NT2/D1 (cell line): Measurements from ENCODE around the gene PPP5C.

Experiments
- DNase-seq: peaks from one replicate; pipeline ENCODE4 v3.0.0-alpha.2; 2011; ENCODE audit warnings: low read depth, low spot score
- H3K27me3 ChIP-seq: 2 replicates; pipeline ENCODE4 v1.6.0; 2011; ENCODE audit warnings: mild to moderate bottlenecking; ENCODE audit not compliant: insufficient read length, insufficient read depth
- H3K36me3 ChIP-seq: 2 replicates; pipeline ENCODE4 v1.6.1; 2011; ENCODE audit warnings: mild to moderate bottlenecking, low read length, mixed read lengths; ENCODE audit not compliant: insufficient read depth, insufficient read length
- H3K4me1 ChIP-seq: 2 replicates; pipeline ENCODE4 v1.5.1; 2011; ENCODE audit not compliant: insufficient read depth, insufficient read length
- H3K4me3 ChIP-seq: 2 replicates; pipeline ENCODE4 v1.5.1; 2011; ENCODE audit warnings: low read depth; ENCODE audit not compliant: insufficient read length
- H3K9ac ChIP-seq: 2 replicates; pipeline ENCODE4 v1.6.0; 2011; ENCODE audit warnings: low read depth; ENCODE audit not compliant: insufficient read length
- H3K9me3 ChIP-seq: 2 replicates; pipeline ENCODE4 v1.5.1; 2011; ENCODE audit warnings: mild to moderate bottlenecking, low read length; ENCODE audit not compliant: insufficient read depth
- SUZ12 ChIP-seq: IDR thresholded peaks from 2 replicates; pipeline ENCODE4 v1.6.1; 2011; ENCODE audit not compliant: insufficient read length, insufficient read depth; ENCODE audit errors: extremely low read depth
- YY1 ChIP-seq: IDR thresholded peaks from 2 replicates; pipeline ENCODE4 v1.6.1; 2011; ENCODE audit not compliant: insufficient read length, insufficient read depth
- ZNF274 ChIP-seq: IDR thresholded peaks from 2 replicates; pipeline ENCODE4 v1.6.1; 2011; ENCODE audit warnings: mild to moderate bottlenecking, low read depth, low read length

Gene PPP5C

DNA sequence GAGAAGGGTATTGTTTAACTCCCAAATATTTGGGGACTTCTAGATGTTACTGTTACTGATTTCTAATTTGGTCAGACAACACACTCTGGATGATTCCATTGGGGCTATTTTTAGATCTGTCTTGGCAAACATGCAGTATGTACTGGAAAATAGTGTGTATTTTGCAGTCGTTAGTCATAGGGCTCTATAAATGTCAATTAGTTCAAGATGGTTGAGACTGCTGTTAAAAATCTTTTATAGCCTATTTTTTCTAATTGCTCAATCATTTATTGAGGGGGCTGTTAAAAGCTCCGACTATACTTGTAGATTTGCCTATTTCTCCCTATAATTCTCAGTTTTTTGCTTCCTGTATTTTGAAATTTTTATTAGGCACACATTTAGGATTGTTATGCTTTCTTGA is 31.4 kb downstream of the PPP5C start:
- H3K36me3 ChIP-seq: peaks cover 79% of the 10 kb centered on the region
- no peak overlapping the region for H3K9ac ChIP-seq
- no peaks in the 10 kb centered on the region for H3K27me3 ChIP-seq
- DNase-seq: no peak
- TF ChIP-seq SUZ12 (no peak), ZNF274 (no peak), YY1 (no peak)
- no peak overlapping the region for H3K4me3 ChIP-seq
- peaks cover 7% of the 10 kb centered on the region for H3K4me1 ChIP-seq
- no peaks in the 10 kb centered on the region for H3K9me3 ChIP-seq

- Histone ChIP-seq H3K4me3 (no peak overlapping the region), H3K27me3 (no peaks in the 10 kb centered on the region), H3K4me1 (no peaks in the 10 kb centered on the region), H3K9ac (no peak overlapping the region), H3K36me3 (peaks cover 86% of the 10 kb centered on the region), H3K9me3 (no peaks in the 10 kb centered on the region)
- no peak for DNase-seq
- TF ChIP-seq YY1 (no peak), SUZ12 (no peak), ZNF274 (no peak)
Measured at GRCh38 chr19:46380690-46381089, 33.8 kb downstream of the PPP5C start.

DNA sequence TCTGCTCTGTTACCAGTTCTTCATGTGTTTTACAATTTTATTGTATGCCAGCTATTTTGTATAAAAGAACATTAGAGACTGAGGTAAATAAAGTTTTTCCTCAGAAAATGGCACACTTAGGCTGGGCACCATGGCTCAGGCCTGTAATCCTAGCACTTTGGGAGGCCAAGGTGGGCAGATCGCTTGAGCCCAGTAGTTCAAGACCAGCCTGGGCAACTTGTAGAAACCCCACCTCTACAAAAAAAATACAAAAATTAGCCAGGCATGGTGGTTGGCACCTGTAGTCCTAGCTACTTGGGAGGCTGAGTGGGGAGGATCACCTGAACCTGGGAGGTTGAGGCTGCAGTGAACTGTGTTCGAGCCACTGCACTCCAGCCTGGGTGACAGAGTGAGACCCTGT is 34.5 kb downstream of the PPP5C start:
- Histone ChIP-seq H3K36me3 (peaks cover 86% of the 10 kb centered on the region), H3K27me3 (no peaks in the 10 kb centered on the region)
- TF ChIP-seq YY1 (no peak), SUZ12 (no peak), ZNF274 (no peak)

GRCh38 chr19:46381756-46382345 is 35.0 kb downstream of the PPP5C start:
- Histone ChIP-seq H3K4me3 (no peak overlapping the region), H3K9me3 (no peaks in the 10 kb centered on the region), H3K9ac (no peak overlapping the region), H3K36me3 (peaks cover 85% of the 10 kb centered on the region), H3K4me1 (no peaks in the 10 kb centered on the region), H3K27me3 (no peaks in the 10 kb centered on the region)
- no peak for DNase-seq
- no peak for TF ChIP-seq YY1
- no peak for TF ChIP-seq SUZ12
- no peak for TF ChIP-seq ZNF274

More for the DNA sequence above, 34.5 kb downstream of the PPP5C start:
- H3K4me3 ChIP-seq: no peak overlapping the region
- H3K9ac ChIP-seq: no peak overlapping the region
- H3K4me1 ChIP-seq: no peaks in the 10 kb centered on the region
- H3K9me3 ChIP-seq: no peaks in the 10 kb centered on the region
- DNase-seq: no peak

DNA sequence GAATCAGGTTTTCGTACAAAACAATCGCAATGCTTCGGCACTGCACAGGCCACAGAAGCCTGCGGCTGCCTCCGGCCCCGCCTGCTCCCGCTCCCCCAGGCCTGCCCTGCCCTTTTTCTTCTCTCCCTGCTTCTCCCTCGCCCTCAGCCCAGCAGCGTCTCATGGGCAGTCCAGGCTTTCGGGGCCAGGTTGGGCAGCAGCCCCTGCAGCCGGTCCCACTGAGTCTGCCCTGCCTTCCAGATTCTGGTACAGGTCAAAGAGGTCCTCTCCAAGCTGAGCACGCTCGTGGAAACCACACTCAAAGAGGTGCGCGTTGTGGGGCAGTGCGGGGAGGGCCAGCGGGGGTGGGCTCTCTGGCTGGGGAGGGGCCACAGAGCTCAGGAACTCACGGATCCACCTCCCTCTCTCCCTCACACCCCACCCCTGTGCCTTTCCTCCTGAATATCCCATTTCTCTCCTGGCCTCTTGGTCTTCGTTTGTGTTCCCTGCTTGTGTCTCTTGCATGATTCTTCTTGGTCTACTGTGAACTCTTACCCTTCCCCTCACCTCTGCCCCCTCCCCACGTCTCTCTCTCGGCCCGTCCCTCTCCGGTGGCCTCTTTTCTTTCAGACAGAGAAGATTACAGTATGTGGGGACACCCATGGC is 36.4 kb downstream of the PPP5C start:
- no peak for DNase-seq
- no peak overlapping the region for H3K9ac ChIP-seq
- H3K27me3 ChIP-seq: no peaks in the 10 kb centered on the region
- peaks cover 2% of the 10 kb centered on the region for H3K4me1 ChIP-seq
- H3K4me3 ChIP-seq: no peak overlapping the region
- H3K36me3 ChIP-seq: peaks cover 85% of the 10 kb centered on the region
- TF ChIP-seq YY1 (no peak), SUZ12 (no peak), ZNF274 (no peak)
- H3K9me3 ChIP-seq: no peaks in the 10 kb centered on the region

GRCh38 chr19:46383846-46384245 is 37.0 kb downstream of the PPP5C start:
- TF ChIP-seq ZNF274 (no peak), SUZ12 (no peak), YY1 (no peak)
- H3K9ac ChIP-seq: no peak overlapping the region
- peaks cover 85% of the 10 kb centered on the region for H3K36me3 ChIP-seq
- no peak overlapping the region for H3K4me3 ChIP-seq
- no peaks in the 10 kb centered on the region for H3K27me3 ChIP-seq
- no peak for DNase-seq
- peaks cover 2% of the 10 kb centered on the region for H3K4me1 ChIP-seq
- no peaks in the 10 kb centered on the region for H3K9me3 ChIP-seq

GRCh38 chr19:46384396-46384795 is 37.5 kb downstream of the PPP5C start:
- no peak for DNase-seq
- Histone ChIP-seq H3K9ac (no peak overlapping the region), H3K27me3 (no peaks in the 10 kb centered on the region), H3K9me3 (no peaks in the 10 kb centered on the region), H3K36me3 (peaks cover 90% of the 10 kb centered on the region), H3K4me3 (no peak overlapping the region), H3K4me1 (peaks cover 2% of the 10 kb centered on the region)
- TF ChIP-seq YY1 (no peak), ZNF274 (no peak), SUZ12 (no peak)
